Inferior parietal cortex (tissue), 1 donor: Measurements from ENCODE around the gene SLC15A1.
A peak's percentile ranks its signal among the peaks of the same experiment; 100 is the strongest.
"Not testable (repeated sequence)": the region's sequence is repeated elsewhere in the genome, so short reads cannot be mapped to it uniquely, and the experiment has no call there.

Experiments
- DNase-seq: peaks from one replicate; pipeline ENCODE4 v3.0.0-alpha.2; 2016; ENCODE audit errors: extremely low spot score

The SLC15A1 gene

DNA sequence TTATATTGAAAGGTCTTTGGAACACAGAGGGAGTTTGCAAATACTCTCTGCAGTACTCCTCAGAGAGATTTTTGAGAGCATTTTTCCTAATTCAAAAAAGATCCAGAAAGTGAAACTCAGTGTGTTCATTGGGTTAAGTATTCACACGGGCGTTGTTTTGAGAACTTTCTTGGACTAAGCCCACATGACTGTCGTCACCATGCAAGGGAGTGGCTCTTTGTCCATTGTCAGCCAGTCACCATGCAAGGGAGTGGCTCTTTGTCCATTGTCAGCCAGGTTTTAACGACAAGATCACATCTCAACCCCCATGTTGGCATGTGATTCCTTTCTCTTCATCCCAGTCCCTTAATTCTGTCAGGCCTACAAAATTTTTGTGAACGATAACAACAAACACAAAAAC lies 94.3 kb downstream of the SLC15A1 start:
- no peak for DNase-seq

DNA sequence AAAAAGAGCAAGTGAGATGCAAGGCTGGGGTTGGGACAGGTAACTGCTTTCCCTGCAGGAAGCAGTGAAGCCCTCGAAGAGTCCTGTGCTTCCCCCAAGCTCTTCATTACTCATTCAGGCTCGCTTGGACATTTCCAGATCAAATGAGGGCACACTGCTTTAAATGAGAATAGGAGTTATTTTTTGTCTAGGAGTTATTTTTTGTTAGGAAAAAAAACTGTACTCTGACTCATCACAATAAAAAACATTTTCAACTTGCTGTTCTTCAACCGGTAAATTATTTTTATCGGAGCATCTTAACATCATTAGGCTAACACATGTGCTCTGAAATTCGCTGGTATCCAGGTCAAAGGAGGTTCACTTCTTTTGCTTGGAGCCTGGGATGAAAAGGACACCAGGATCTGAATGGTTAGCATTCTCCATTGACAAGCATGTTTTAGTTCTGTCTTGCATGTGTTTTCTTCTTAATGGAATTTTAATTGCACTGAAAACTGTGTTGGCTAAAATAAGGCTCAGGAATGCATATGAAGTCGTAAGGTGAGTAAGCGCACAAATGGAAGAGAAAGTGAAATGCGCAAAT lies 94.9 kb downstream of the SLC15A1 start:
- no peak for DNase-seq

DNA sequence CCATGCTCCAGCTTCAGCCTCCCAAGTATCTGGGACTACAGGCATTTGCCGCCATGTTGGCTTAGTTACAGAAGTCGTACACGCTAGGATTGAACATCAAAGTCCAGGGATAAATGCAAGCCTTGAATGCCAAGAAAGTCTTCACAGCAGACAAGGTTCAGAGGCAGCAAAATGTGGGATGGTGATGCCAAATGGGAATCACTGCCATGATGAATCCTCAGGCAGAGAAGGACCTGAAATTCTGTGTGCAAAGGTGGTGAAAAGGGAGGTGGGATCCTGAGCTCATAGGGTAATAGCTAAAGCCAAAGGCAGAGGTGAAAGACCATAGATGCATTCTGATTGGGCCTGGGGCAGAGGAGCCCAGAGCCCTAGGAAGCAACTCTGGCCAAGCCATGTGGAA lies 96.2 kb downstream of the SLC15A1 start:
- no peak for DNase-seq

DNA sequence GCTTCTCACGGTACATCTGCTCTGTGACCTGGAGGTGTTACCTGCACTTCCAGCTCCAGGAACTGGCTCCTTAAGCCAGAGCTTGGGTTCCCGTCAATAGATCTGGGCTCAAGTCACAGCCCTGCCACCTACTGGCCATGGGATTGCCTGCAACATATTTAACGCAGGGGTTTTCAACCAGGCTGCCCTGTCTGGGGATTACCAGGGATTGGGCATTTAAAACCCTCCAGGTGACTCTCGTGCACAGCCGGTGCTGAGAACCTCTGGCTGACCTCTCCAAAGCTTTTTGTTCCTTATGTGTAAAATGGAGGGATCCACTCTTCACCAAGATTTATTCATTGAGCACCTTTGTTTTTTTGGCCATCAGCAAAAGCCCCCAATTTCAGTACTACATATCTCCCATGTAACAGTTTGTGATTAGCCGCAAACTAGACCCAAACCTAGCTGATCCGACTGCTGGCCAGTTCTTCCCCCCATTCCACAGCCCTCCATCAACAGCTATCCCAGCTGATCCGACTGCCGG lies 98.9 kb downstream of the SLC15A1 start:
- DNase-seq: peak; percentile 85

DNA sequence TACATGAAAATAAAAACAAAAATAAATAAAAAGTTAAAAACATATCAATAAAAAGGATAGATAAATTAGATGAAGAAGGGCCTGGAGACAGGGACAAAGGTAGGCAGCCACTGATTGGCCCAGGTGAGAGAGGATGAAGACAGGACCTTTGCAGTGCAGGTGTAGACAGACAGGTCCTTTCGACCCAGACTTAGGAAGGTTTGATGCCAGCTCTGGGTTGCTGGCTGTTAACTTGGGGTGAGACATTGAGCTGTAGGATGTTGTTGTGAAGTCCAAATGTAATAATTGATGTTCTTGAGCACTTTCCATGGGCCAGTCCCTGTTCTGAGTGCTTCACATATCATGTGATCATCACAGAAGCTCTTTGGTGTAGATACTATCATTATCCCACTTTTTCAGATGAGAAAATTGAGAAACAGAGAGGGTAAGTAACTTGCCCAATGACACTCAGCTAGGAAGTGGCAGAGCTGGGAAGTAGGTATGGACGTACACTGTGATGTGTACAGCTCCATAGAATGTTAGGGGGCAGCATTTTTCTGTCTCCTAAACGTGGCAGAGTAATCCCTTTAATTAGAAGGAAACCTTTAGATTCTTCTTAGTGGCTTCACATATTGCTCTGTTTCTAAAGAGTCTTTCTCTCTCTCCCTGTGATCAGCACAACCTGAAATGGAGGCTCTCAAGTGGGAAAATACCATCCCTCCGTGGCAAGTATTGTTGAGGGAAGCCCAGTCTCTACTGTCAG lies 99.6 kb downstream of the SLC15A1 start:
- no peak for DNase-seq

DNA sequence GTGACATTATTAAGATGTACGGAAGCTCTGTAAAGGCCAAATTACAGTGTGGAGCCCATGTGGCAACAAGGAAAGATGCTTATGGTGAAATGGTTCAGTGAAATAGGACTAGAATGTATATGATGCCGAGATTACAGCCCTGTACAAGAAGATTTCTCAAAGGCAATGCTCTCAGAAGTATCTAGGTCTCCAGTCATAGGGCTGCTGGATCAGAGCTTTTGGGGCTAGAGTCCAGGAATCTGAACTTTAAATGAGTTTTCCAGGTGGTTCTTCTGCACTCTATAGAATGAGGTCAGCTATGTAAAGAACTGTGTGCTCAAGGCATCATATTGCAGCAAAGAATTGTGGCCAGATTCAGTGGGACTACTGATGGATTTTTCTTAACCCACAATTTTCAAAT lies 100.2 kb downstream of the SLC15A1 start:
- DNase-seq: no peak

DNA sequence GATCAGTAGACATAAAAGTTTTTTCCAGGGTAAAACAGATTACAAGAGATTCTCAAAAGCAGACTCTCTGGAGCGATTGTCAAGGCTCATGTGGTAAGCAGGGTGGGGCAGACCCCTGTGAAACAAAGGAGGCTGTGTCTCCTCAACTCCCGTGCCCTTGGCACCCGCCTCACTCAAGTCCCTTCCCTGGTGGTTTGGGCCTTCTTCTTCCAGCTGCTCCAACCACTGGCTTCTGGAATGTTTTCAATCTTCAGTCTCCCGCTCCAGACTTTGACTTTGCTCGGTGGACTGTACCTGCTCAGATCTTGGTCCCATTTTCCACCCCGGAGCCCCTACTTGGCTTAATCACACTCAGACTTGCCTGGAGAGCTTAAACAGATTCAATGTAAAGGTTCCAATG lies 100.7 kb downstream of the SLC15A1 start:
- DNase-seq: no peak

DNA sequence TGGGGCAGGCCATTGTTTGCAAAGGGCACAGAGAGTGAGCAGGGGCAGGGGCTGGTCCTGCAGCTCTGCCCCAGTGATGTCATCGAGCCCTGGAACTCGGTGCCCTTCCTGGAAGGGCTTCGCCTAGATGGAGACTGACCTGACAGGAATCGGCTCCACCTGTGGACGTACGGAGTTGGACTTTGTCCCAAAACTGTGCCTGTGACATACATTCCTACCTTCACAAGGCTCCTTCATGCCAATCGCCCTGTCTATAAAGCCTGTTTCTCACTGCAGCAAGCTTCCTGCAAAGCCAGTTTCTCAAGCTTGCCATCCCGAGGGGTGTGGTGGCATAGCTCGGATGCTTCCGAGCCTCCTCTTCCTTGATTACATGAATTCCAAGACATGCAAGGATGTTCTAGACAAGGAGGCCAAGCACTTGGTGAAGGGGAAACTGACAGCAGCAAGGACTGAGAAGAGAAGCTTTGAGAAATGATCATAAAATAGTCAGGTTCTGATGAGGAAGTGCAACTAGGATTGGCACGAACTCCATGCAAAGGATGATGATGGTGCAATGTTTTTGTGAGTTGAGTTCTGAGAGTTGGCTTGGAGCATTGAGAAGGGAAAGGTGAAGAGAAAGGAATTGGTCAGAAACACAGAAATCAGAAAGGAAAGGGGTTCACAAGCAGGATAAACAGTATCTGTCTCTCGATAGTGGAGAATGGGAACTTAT lies 101.9 kb downstream of the SLC15A1 start:
- DNase-seq: no peak

DNA sequence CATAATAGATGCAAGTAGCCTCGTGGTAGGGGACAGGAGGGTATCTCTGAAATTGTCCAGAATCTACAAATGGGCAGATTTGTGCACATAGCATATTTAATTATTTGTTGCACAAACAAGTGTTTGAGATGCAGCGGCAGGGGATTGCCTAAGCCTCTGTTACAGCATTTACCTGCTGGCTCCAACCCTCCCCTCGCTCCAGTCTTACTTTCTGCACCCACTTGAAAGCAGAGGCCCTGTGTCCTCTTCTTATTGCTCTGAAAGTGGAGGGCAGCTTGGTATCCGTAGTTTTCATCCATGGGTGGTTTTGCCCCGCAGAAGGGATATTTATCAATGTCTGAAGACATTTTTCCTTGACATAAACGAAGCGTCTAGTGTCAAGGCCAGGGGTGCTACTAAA lies 102.6 kb downstream of the SLC15A1 start:
- DNase-seq: no peak

DNA sequence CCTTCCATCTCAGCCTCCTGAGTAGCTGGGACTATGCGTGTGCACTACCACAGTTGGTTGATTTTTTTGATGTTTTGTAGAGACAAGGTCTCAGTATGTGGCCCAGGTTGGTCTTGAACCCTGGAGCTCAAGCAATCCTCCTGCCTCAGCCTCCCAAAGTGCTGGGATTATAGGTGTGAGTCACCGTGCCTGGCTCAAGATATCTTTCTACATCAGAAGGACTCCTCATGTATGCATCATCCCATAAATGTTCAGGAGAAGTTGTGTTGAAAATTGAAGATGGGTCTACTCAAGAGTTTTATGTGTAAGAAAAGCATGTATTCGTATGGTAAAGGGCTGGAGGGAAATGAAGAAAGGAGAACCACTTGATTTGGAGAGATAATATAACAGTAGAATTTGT lies 103.8 kb downstream of the SLC15A1 start:
- DNase-seq: no peak

DNA sequence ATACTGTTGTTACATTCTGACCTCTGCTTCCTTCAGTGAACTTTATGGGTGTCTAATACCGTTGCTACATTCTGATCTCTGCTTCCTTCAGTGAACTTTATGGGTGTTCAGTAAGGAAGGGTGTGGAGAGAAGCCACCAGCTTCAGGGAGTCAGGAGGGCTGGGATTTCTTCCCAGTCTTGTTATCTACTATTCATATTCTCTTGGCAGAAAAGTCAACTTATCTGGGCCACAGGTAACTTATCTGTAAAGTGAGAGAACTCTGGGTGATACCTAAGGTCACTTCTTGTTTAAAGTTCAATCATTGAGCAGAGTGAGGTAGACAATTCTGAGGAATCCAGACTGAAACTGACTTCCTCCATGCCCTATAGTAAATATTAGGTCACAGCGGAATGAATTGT lies 104.3 kb downstream of the SLC15A1 start:
- no peak for DNase-seq

DNA sequence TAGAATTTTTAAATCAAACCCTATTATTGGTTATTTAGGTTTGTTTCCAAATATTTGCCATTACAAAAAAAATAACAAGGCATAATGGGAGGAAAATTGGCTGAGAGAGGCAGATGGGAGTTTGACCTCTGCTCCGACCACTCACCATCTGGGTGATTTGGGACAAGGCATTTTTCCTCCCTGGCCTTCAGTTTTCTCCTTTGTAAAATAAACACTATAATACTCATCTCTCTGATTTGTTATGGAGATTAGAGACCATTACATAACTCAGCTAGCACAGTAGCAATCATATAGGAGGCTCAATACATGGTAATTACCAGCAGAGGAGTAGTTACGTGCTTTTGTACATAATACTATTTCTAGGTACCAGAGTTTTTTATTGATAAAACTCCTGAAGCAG lies 105.4 kb downstream of the SLC15A1 start:
- DNase-seq: no peak

DNA sequence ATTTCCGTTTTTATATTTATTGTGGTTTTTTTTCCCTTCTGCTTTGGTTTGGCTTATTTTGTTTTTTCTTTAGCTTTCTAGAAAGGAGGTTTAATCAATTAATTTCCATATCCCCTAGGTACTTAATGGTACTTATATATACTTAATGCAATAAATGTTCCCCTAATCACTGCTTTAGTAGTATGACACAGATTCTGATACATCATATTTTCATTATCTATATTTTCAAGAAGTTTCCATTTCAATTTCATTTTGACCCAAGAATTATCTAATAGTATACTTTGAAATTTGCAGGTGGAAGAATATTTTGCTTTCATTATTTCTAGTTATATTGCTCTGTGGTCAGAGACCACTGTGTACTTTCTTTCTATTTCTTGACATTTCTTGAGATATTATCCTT lies 109.0 kb downstream of the SLC15A1 start:
- DNase-seq: no peak

DNA sequence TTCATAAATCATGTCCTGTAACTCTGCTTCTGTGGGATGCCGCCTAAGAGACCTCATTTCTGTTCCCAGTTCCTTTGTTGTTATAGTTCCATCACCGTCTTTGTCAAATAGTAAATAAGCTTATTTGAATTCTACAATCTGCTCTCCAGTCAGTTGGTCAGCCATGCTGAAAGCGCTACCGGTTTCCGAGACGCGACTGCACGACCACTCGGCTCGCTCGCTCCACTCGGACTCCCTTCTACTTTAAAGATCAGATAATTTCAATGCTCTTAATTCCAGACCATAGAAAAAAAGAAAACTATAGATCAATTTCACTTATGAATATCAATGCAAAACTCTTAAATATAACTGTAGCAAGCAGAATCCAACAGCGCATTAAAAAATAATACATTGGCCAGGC lies 111.4 kb downstream of the SLC15A1 start:
- DNase-seq: no peak

DNA sequence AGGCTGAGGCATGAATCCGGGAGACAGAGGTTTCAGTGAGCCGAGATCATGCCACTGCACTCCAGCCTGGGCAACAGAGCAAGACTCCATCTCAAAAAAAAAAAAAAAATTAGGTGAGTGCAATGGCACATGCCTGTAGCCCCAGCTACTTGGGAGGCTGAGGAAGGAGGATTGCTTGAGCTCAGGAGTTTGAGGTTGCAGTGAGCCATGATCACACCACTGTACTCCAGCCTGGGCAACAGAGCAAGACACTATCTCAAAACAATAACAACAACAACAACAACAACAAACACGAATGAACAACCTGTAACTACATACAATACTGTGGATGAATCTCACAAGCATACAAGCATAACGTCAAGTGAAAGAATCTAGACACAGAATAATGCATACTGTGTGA lies 112.7 kb downstream of the SLC15A1 start:
- DNase-seq: not testable (repeated sequence)

DNA sequence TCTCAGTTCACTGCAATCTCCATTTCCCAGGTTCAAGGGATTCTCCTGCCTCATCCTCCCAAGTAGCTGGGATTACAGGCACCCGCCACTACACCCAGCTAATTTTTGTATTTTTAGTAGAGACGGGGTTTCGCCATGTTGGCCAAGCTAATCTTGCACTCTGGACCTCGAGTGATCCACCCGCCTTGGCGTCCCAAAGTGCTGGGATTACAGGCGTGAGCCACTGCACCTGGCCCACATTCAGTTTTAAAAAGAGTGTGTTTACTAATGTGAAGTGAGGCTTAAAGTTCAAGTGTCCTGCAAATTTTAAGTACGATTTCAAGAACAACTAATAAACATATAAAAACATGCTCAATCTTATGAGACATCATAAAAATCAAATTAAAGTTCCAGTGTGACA lies 114.1 kb downstream of the SLC15A1 start:
- DNase-seq: not testable (repeated sequence)
